Colonic mucosa (tissue), 4 donors: Measurements from ENCODE around the gene VWA5B1. TPM values are rescaled to one million over a fixed set of nuclear protein-coding genes. Genes with fewer than 3 reads are reported as not detected.

Experiments
- DNase-seq: peaks from one replicate; pipeline ENCODE4 v3.0.0-alpha.2; 2020
- H3K27ac ChIP-seq: fragments of 200-600 bp; one replicate; pipeline ENCODE4 v1.8.0; 2021
- H3K27me3 ChIP-seq: fragments of 200-600 bp; one replicate; pipeline ENCODE4 v1.8.0; 2021
- H3K36me3 ChIP-seq: fragments of 200-600 bp; one replicate; pipeline ENCODE4 v1.8.0; 2021
- H3K4me1 ChIP-seq: fragments of 200-600 bp; one replicate; pipeline ENCODE4 v1.8.0; 2021; ENCODE audit warnings: mild to moderate bottlenecking
- H3K4me3 ChIP-seq: fragments of 200-600 bp; one replicate; pipeline ENCODE4 v1.8.0; 2021
- H3K9ac ChIP-seq, 2 donors: one replicate each; pipeline ENCODE4 v1.7.0; 2013; ENCODE audit warnings: control low read depth in 2 of 2, low read depth in 2 of 2, low read length in 2 of 2
- H3K9me3 ChIP-seq: fragments of 200-600 bp; one replicate; pipeline ENCODE4 v1.8.0; 2021
- intact Hi-C: fragments of 100-400 bp; cut with DNase I; formaldehyde crosslinking; loops from one replicate; pipeline ENCODE4 v1.14.1; 2022
- total RNA-seq, 2 donors: library from RNA; stranded (reverse); fragmentation: NEBNext Ultra II Directional in 1 of 2; extraction: Animal tissue kit (Norgen Biotek cat#: 25700) in 1 of 2; gene quantifications; one replicate each; pipeline ENCODE4 v1.2.1, GENCODE V29; 2021
- TF ChIP-seq, protein P1 (sequence below): fragments of 200-600 bp; IDR thresholded peaks from one replicate; pipeline ENCODE4 v1.8.0; 2022; ENCODE audit warnings: antibody characterized with exemption, mild to moderate bottlenecking
- donor health status: healthy.
- donor health status: DM: no; HTN: no; CAD: no.
- donor health status: DM: no; HTN: no; CAD: no.

The VWA5B1 gene
- under 1 TPM; 0.29 to 0.30 TPM for total RNA-seq

DNA sequence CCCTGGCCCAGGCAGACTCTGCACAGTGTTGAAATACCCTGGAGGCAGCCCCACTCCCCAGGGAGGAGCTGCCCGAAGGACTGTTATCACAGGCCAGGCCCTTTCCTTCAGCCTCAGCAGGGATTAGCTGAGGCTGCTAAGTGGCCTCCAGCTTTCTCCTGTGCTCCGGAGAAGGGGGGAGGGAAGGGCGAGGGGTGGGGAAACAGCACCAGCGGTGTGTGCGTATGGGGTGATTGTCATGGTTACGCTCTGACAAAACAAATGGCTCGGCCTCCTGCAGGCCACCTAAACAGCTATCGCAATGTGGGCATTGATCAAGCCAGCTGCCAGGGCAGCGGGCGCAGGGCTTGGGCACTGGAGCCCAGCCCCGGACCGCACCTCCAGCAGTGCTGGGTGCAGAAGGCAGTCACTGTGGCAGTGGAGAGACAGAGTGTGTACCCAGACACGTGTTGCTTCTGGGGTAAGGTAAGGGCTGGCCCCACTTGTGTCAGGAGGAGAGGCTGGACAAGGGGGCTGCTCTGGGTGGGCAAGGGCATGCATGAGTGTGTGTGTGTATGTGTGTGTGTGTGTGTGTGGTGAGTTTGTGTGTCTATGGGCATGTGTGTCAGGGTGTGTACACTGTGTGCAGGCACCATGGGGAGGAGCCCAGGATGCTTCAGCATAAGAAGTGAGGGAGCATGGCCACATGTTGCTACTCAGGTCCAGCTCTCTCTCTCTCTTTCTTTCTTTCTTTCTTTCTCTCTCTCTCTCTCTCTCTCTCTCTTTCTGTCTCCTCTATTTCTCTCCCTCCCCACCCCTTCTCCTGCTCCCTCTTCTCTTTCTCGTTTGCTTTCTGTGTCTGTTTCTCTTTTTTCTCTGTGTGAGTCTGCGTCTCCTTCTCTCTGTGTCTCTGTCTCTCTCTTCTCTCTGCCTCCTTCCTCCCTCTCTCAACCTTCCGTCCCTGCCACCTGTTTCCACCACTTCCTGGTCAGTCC, at the start of gene VWA5B1:
Gene VWA5B1, plus strand, starts transcription at position 252 of the 974 bp plus-strand sequence. CDS start 19,727 bp downstream, outside the sequence.
- Histone ChIP-seq H3K9ac (no peak within 1 kb of the TSS), H3K27ac (no peak within 1 kb of the TSS), H3K36me3 (no peaks in the 10 kb centered on the region), H3K4me1 (no peaks in the 10 kb centered on the region), H3K27me3 (peaks cover 12% of the 10 kb centered on the region), H3K4me3 (no peak within 1 kb of the TSS), H3K9me3 (no peaks in the 10 kb centered on the region)
- TF ChIP-seq, protein P1, sequence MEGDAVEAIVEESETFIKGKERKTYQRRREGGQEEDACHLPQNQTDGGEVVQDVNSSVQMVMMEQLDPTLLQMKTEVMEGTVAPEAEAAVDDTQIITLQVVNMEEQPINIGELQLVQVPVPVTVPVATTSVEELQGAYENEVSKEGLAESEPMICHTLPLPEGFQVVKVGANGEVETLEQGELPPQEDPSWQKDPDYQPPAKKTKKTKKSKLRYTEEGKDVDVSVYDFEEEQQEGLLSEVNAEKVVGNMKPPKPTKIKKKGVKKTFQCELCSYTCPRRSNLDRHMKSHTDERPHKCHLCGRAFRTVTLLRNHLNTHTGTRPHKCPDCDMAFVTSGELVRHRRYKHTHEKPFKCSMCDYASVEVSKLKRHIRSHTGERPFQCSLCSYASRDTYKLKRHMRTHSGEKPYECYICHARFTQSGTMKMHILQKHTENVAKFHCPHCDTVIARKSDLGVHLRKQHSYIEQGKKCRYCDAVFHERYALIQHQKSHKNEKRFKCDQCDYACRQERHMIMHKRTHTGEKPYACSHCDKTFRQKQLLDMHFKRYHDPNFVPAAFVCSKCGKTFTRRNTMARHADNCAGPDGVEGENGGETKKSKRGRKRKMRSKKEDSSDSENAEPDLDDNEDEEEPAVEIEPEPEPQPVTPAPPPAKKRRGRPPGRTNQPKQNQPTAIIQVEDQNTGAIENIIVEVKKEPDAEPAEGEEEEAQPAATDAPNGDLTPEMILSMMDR, result no peak
- intact Hi-C loops, result no loop called here
- DNase-seq, result no peak

DNA sequence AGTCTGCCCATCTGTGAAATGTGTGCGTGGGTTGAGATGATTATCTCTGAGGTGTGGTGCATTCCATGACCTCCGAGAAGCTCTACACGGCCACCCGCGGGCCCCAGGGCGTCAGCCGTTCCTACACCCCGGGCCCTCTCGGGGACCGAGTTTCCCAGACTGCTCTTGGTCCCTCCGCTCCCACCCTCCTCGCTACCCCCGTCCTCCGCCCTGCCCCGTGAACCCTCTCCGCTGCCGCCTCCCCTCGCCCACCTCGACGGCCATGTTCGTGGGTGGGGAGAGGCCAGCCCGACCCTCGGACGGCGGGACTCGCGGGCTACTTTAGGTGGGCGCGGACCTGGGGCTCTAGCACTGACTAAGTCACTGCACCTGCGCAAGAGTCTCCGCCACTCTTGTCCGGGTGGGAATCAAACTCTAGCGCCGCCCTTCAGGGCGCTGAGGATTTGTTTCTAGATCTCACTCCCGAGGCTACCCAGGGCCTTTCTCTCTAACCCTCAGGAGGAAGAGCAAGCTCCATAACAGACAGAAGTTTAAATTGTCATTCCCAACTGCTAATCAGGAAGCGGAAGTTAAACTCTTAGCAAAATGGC, 47.7 kb upstream of the VWA5B1 start:
- no peak for DNase-seq
- H3K27me3 ChIP-seq, result no peaks in the 10 kb centered on the region
- H3K36me3 ChIP-seq, result no peaks in the 10 kb centered on the region
- H3K4me1 ChIP-seq, result no peaks in the 10 kb centered on the region
- no peak overlapping the region for H3K9ac ChIP-seq
- no peak overlapping the region for H3K27ac ChIP-seq
- intact Hi-C loops, result no loop called here
- H3K9me3 ChIP-seq, result no peaks in the 10 kb centered on the region
- TF ChIP-seq, protein P1, result no peak
- H3K4me3 ChIP-seq, result no peak overlapping the region

DNA sequence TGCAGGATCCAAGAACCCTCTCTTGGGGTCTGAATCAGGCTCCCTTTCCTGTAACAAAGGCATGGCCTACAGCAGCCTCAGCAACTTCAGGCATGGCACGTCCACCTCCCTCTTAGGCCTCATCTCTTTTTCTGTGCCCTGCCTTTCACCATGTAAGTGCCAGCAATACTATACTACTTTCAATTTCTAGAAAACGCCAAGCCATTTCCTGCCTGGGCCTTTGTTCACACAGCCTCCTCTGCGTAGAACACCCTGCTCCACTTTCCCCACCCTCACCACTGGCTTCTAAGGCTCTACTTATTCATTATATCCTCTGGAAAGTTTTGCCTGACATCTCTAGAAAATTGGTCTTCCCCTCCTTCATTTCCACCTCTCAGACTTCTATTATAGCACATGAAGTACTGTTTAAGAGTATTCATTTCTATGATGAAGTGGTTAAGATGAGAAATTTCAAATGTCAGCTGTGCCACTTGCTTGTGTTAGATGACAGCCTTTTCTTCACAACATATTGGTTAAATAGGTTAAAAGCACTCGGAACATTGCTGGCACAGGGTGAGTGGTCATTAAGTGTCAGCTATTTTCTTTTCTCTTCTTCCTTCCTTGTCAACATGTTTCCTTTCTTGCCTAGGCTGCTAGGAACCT, 41.6 kb upstream of the VWA5B1 start:
- peaks cover 10% of the 10 kb centered on the region for H3K4me1 ChIP-seq
- H3K9me3 ChIP-seq, result no peaks in the 10 kb centered on the region
- intact Hi-C loops, result no loop called here
- H3K27ac ChIP-seq, result peak overlapping the region; percentile 88
- peak overlapping the region in 1 of 2 donors; percentile 68 for H3K9ac ChIP-seq
- no peak for DNase-seq
- TF ChIP-seq, protein P1, result no peak
- H3K4me3 ChIP-seq, result no peak overlapping the region
- no peaks in the 10 kb centered on the region for H3K36me3 ChIP-seq
- H3K27me3 ChIP-seq, result no peaks in the 10 kb centered on the region

DNA sequence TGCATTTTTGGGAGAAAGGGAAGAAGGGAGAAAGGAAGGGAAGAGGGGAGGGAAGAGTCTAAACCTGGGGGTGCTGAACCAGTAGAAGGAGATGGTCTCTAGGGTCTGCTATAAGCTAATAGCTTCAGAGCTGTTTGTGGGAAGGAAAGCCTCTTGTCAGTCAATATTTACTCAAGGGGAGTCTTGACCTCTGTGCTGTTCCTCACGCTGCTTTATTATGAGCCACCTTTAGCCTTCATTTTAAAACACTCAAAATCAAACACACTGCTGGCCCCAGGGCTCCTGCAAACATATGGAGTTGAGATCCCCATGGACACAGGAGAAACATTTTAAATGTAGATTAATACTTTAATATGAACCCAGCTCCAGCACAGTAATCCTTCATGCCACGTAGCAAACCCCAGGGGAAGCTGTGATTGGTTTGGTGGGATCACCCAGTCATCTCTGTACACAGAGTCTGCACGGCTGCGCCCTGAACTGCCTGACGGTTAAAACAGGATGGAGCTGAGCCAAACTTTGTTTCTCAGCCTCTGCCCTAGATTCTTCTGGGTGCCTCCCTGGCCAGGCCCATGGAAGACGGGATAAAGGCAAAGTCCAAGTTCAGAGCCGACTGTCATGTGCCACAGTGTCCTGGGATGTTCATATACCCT, 40.2 kb upstream of the VWA5B1 start:
- Histone ChIP-seq H3K36me3 (no peaks in the 10 kb centered on the region), H3K9me3 (no peaks in the 10 kb centered on the region), H3K9ac (peak overlapping the region in 1 of 2 donors; percentile 68), H3K4me3 (no peak overlapping the region), H3K27ac (peak overlapping the region; percentile 88), H3K4me1 (peaks cover 10% of the 10 kb centered on the region), H3K27me3 (no peaks in the 10 kb centered on the region)
- TF ChIP-seq, protein P1, result no peak
- intact Hi-C loops, result no loop called here
- DNase-seq, result peak; percentile 94

GRCh38 chr1:20252587-20252986, 38.1 kb upstream of the VWA5B1 start:
- peaks cover 10% of the 10 kb centered on the region for H3K4me1 ChIP-seq
- H3K27me3 ChIP-seq, result no peaks in the 10 kb centered on the region
- TF ChIP-seq, protein P1, result no peak
- no peaks in the 10 kb centered on the region for H3K36me3 ChIP-seq
- H3K9ac ChIP-seq, result no peak overlapping the region
- no peak for DNase-seq
- no peak overlapping the region for H3K27ac ChIP-seq
- no peaks in the 10 kb centered on the region for H3K9me3 ChIP-seq
- intact Hi-C loops, result no loop called here
- H3K4me3 ChIP-seq, result no peak overlapping the region
